Stimulated activated naive CD8-positive, alpha-beta T cell treated with anti-CD3 and anti-CD28 coated beads, Interleukin-15, amount 100 ng/mL, for 72 hours (primary cell): ENCODE data around the gene ODR4.
"Not testable (repeated sequence)": the region's sequence is repeated elsewhere in the genome, so short reads cannot be mapped to it uniquely, and the experiment has no call there.

ENCODE experiments used
- ATAC-seq: fragments of 150-1000 bp; cut with Tn5 transposase; 2 replicates; pipeline ENCODE4 v1.10.0; 2021; ENCODE audit warnings: mild to moderate bottlenecking, moderate library complexity
- DNase-seq, 2 donors: peaks; one replicate each; pipeline ENCODE4 v3.0.0; 2021 to 2022
- H3K27ac Mint-ChIP-seq, 2 donors: one replicate each; pipeline ENCODE4 v1.8.0; 2022; ENCODE audit warnings: mild to moderate bottlenecking in 2 of 2, mixed read lengths in 2 of 2, moderate library complexity in 2 of 2
- H3K27me3 Mint-ChIP-seq: one replicate; pipeline ENCODE4 v1.8.0; 2022; ENCODE audit warnings: mixed read lengths
- H3K4me1 Mint-ChIP-seq: one replicate; pipeline ENCODE4 v1.8.0; 2022; ENCODE audit warnings: mild to moderate bottlenecking, mixed read lengths
- H3K4me3 Mint-ChIP-seq, 2 donors: one replicate each; pipeline ENCODE4 v1.8.0; 2022; ENCODE audit warnings: mild to moderate bottlenecking in 2 of 2, mixed read lengths in 2 of 2, moderate library complexity in 1 of 2
- H3K9me3 Mint-ChIP-seq, 2 donors: one replicate each; pipeline ENCODE4 v1.8.0; 2022; ENCODE audit warnings: mixed read lengths in 2 of 2

ODR4 gene

DNA sequence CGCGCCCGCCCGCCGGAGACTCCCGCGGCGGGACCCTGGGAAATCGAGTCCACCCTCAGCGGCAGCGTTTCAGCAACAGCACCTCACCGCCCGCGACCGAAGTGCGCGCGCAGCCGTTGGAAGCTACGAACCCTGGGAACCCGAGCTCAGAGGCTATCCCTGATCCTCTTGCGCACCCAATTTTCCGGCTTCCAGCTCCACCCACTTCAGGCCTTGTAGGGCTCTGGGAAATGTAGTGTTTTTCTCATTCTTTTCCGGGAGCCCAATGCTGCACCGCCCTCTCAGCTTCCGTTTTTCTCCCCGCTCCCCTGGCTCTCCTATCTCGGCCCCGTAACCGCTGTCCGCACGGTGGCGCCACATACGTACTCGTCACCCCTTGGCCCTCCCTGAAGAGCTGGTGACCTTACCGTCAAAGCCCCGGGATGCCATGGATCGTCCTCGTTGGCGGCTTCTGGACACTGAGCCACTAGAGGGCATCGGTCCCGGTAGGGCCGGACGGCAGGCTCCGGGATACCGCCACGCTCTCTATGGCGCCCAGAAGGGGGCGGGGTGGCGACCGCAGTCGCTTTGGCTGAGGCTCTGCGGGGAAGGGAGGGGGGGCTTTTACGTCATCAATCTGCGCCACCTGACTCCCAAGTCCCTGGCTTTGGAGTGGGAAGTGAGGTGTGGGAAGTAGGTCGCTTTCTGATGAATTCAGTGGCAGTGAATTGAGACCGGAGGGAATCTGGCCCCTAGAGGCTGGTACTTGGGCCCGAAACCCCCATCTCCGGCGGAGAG lies at the start of gene ODR4, which contains the start of gene TPR:
Gene ODR4 (plus strand): TSS at position 687 of the 777 bp plus-strand sequence. CDS start 3,948 bp downstream, outside the sequence.
Gene TPR (minus strand): TSS at position 102 of the 777 bp plus-strand sequence. CDS start 225 bp downstream, outside the sequence.
- Mint-ChIP-seq H3K27me3 (no peaks in the 10 kb centered on the region), H3K4me3 (peak within 1 kb of the TSS; percentile 83 to 99), H3K4me1 (peaks cover 41% of the 10 kb centered on the region), H3K9me3 (no peaks in the 10 kb centered on the region), H3K27ac (peak within 1 kb of the TSS; percentile 98 to 99)
- DNase-seq (peak; percentile 96 to 97), ATAC-seq (peak; percentile 92)

DNA sequence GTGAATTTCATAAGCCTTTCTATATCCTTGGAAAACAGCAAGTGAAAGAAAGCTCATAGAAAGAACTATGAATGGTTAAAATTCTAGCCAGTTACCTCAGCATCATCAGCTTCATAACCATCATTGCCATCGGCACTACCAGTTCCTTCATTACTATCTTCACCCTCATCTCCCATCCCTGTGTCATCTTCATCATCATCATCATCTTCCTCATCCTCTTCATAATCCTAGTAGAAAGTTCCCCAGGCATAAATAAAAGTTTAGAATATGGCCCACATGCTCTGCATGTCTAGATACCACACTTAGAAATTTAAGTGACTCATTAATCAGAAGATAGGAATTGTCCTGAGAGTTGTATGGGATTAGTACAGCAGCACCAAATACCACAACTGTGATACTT lies 49.6 kb upstream of the ODR4 start:
- H3K4me1 Mint-ChIP-seq, result no peaks in the 10 kb centered on the region
- ATAC-seq, result no peak
- no peak for DNase-seq
- no peak overlapping the region for H3K4me3 Mint-ChIP-seq
- H3K27me3 Mint-ChIP-seq, result no peaks in the 10 kb centered on the region
- no peaks in the 10 kb centered on the region for H3K9me3 Mint-ChIP-seq
- no peak overlapping the region for H3K27ac Mint-ChIP-seq

DNA sequence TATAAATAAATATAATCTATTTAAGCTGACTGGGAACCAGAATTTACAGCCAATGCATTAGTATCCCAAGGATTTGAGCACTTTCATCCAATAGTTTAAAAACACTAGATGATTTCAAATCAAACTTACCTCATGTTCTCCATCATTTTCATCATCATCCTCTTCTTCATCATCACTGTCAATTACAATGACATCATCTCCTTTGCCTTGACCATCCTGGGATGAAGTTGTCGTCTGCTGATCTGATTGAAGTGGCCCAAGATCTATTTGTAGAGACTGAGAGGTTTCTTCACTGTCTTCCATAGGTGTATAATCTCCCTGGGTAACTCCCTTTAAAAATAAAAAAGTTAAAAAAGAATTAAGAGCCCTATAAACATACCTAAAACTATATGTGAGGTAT lies 48.3 kb upstream of the ODR4 start:
- Mint-ChIP-seq H3K27ac (peak overlapping the region in 1 of 2 donors; percentile 54), H3K27me3 (no peaks in the 10 kb centered on the region), H3K4me3 (no peak overlapping the region), H3K9me3 (no peaks in the 10 kb centered on the region), H3K4me1 (no peaks in the 10 kb centered on the region)
- DNase-seq, result no peak
- ATAC-seq, result no peak

DNA sequence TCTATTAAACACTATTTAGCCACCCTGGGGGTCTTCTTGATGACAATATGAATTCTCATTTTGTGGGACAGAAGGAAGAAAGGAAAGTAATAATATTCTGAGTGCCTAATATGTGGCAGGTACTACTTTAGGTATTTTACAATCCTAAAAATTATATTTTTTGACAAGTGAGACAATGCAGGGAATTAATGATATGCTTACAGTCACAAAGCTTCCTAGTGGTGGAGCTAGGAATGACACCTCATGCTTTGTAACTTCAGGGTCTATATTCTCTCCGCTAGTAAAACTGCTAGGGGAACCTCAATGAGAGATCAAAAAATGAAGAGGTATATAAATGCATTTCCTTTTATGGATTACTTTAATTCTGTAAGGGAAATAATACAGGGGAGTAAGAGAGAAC lies 44.9 kb upstream of the ODR4 start:
- Mint-ChIP-seq H3K9me3 (no peaks in the 10 kb centered on the region), H3K4me3 (no peak overlapping the region), H3K27ac (no peak overlapping the region), H3K4me1 (no peaks in the 10 kb centered on the region), H3K27me3 (no peaks in the 10 kb centered on the region)
- ATAC-seq, result no peak
- no peak for DNase-seq

DNA sequence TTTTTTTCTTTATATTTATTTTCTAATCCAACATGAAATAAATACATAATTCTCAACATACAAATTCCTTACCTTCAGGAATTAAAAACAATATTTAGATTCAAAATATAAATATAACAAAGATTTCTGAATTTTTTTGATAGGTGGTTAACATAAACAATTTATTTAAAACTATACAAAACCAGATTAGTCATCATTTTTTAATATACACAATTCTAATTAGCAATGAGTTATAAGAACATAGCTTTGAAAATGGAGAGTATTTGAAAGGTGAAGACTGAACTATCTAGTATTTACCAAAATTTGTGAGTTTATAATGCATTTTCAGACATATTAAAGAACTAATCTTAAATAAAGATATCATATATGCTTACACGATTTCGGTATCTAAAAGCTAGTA lies 38.1 kb upstream of the ODR4 start:
- DNase-seq (no peak), ATAC-seq (no peak)
- no peaks in the 10 kb centered on the region for H3K9me3 Mint-ChIP-seq
- no peak overlapping the region for H3K4me3 Mint-ChIP-seq
- no peaks in the 10 kb centered on the region for H3K4me1 Mint-ChIP-seq
- no peak overlapping the region for H3K27ac Mint-ChIP-seq
- H3K27me3 Mint-ChIP-seq, result no peaks in the 10 kb centered on the region

DNA sequence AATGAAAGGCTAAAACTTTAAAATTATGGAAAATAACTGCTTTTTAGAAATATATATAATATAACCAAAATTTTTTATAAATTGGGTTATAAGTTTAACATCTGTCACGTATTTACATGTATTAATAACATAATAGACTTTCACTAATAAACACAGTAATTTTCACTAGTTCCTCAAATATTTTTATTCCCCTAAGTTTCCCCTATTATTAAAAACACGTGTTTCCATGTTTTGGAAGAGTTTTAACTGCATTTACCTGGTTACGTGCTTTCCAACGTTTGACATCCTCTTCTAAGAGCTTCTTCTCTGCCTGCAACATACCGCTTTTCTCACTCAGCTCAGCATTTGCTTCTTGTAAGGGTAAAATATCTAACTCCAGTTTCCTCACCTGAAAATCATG lies 34.9 kb upstream of the ODR4 start:
- H3K4me1 Mint-ChIP-seq, result no peaks in the 10 kb centered on the region
- DNase-seq (no peak), ATAC-seq (no peak)
- H3K27me3 Mint-ChIP-seq, result no peaks in the 10 kb centered on the region
- no peak overlapping the region for H3K27ac Mint-ChIP-seq
- no peak overlapping the region for H3K4me3 Mint-ChIP-seq
- no peaks in the 10 kb centered on the region for H3K9me3 Mint-ChIP-seq

DNA sequence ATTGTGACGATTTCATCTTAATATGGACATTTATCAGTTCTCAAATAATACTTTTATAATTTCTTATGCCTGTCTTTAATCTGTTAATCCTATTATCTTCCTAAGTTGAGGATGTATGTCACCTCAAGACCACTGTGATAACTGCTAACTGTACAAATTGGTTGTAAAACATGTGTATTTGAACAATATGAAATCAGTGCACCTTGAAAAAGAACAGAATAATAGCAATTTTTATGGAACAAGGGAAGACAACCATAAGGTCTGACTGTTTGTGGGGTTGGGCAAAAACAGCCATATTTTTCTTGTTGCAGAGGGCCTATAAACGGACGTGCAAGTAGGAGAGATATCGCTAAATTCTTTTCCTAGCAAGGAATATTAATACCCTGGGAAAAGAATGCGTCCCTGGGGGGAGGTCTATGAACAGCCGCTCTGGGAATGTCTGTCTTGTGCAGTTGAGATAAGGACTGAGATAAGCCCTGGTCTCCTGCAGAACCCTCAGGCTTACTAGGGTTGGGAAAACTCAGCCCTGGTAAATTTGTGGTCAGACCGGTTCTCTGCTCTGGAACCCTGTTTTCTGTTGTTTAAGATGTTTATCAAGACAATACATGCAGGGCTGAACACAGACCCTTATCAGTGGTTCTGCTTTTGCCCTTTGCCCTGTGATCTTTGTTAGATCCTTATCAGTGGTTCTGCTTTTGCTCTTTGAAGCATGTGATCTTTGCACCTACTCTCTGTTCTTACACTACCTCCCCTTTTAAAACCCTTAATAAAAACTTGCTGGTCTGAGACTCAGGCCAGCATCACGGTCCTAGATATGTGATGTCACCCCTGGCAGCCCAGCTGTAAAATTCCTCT lies 27.6 kb upstream of the ODR4 start:
- DNase-seq, H3K4me1 Mint-ChIP-seq, H3K4me3 Mint-ChIP-seq, H3K27ac Mint-ChIP-seq, H3K27me3 Mint-ChIP-seq, H3K9me3 Mint-ChIP-seq, ATAC-seq: not testable (repeated sequence)

DNA sequence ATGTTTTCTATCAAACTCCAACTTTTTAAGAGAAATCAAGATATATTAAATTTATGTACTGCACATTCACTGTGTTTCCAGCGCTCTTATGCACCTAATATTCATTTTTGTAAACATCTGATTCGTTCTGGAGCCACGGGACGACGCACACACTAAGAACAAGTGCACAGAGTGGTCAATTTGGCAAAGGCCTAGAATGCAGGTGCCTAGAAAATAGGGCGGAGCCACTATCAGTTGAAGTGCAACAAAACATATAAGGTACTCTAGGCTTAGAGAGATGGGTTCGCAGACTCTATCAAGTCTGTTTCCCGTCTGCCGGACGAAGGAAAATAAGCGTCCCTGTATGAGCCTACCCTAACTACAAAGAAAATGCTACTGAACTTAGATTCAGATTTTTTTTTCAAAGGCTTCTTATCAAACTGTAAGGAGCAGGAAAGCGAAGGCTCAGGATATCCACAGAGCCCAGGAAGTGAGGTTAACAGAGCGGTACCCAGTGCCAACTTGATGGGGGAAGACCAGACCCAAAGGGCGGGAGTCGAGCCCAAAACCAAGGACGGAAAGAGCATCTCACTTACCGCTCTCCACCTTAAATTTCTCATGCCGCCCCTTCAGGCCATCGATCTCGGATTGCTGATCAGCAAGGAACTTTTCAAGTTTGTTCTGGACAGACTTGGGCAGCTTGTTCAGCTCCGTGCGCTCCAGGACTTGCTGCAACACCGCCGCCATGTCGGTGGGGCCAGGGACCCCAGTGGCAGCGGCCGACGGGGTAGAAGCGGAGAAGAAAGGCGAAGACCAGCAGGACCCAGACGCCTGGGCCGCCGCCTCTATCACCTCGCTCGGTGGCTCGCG lies 1.1 kb upstream of the ODR4 start:
- H3K9me3 Mint-ChIP-seq, result no peaks in the 10 kb centered on the region
- H3K4me1 Mint-ChIP-seq, result peaks cover 41% of the 10 kb centered on the region
- H3K27me3 Mint-ChIP-seq, result no peaks in the 10 kb centered on the region
- ATAC-seq (peak; percentile 43), DNase-seq (peak; percentile 16 to 49)
- H3K4me3 Mint-ChIP-seq, result peak overlapping the region; percentile 83 to 99
- H3K27ac Mint-ChIP-seq, result peak overlapping the region; percentile 98 to 99

DNA sequence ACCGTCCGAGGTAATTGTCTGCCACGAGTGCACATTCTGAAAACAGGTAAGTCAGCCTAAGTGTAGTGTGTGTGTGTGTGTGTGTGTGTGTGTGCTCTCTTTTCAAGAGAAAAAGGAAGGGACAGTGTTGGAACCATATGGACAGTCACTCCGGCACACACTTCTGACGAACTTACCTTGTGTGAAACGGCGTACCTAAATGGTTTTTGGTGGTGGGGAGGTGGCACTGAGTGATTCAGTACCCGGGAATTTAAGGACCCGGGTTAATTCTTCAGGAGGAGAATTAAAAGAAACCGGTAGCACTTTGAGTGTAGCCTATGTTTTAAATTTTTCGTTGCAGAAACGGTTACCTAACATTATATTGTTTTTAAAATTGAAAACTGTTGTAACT lies 286 bp downstream of the ODR4 start:
- H3K9me3 Mint-ChIP-seq, result no peaks in the 10 kb centered on the region
- peaks cover 41% of the 10 kb centered on the region for H3K4me1 Mint-ChIP-seq
- no peaks in the 10 kb centered on the region for H3K27me3 Mint-ChIP-seq
- ATAC-seq, result peak; percentile 25
- no peak for DNase-seq
- H3K27ac Mint-ChIP-seq, result peak overlapping the region; percentile 98 to 99
- H3K4me3 Mint-ChIP-seq, result peak overlapping the region; percentile 83 to 99

DNA sequence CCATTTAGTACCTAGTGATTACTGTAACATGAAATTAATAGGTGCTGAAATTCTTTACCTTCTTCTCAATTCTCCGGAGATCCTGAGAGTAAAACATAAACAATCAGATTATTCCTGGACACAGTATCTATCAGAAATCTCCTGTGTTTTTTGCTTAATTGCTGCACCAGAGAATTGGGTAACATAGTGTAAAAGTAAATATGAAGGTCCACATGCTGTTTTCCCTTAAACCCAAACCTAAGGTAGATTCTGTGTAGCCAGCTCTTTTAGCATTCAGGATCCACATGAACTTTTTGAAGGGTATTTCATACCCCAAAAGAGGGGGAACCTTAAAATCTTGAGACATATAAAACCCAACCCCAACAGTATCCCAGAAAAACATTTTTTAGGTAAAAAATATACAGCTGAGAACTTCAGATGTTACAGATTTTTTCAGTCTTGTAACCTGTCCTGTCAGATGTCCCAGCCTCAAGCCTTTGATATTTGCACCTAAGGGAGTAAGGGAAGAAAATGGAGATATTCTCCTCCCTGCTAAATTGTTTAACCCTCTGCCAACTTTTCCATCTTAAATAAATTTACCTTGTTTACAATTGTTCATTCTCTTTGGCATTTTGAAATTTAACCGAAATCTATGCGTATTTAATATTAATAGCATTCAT lies 11.2 kb downstream of the ODR4 start:
- no peaks in the 10 kb centered on the region for H3K27me3 Mint-ChIP-seq
- no peak overlapping the region for H3K27ac Mint-ChIP-seq
- H3K9me3 Mint-ChIP-seq, result no peaks in the 10 kb centered on the region
- H3K4me3 Mint-ChIP-seq, result no peak overlapping the region
- peaks cover under 1% of the 10 kb centered on the region for H3K4me1 Mint-ChIP-seq
- ATAC-seq (no peak), DNase-seq (no peak)

DNA sequence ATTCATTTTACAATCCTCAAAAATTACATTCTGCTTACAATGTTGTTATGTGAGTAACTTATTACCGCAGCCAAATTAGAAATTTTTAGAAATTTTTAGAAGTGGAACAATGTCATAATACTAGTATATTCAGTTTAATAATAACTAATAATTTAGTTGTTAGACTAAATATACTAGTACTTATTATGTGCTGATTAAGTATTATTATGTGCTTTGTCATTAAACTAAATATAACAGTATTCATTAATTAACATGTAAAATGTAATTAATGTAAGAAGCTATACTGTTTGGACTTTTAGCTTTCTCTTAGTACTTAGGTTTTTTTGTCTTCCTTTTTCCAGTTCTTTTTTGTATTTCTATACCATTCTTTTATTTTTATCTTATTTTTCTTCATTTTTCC lies 15.3 kb downstream of the ODR4 start:
- Mint-ChIP-seq H3K4me3 (no peak overlapping the region), H3K27me3 (no peaks in the 10 kb centered on the region), H3K4me1 (no peaks in the 10 kb centered on the region), H3K27ac (peak overlapping the region in 1 of 2 donors; percentile 43), H3K9me3 (no peaks in the 10 kb centered on the region)
- ATAC-seq (no peak), DNase-seq (no peak)

DNA sequence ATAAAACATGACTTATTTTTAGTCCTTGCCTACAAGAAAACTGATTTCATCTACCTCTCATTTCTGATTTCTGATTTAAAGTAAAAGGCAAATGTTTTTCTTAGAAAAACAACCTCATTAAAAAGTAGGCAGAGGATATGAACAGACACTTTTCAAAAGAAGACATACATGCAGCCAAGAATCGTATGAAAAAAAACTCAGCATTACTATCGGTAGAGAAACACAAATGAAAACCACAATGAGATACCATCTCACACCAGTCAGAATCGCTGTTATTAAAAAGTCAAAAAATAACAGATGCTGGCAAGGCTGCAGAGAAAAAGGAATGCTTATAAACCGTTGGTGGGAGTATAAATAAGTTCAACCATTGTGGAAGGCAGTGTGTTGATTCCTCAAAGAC lies 16.2 kb downstream of the ODR4 start:
- Mint-ChIP-seq H3K4me1 (no peaks in the 10 kb centered on the region), H3K27me3 (no peaks in the 10 kb centered on the region), H3K4me3 (no peak overlapping the region), H3K27ac (no peak overlapping the region), H3K9me3 (no peaks in the 10 kb centered on the region)
- ATAC-seq, result no peak
- DNase-seq, result no peak

DNA sequence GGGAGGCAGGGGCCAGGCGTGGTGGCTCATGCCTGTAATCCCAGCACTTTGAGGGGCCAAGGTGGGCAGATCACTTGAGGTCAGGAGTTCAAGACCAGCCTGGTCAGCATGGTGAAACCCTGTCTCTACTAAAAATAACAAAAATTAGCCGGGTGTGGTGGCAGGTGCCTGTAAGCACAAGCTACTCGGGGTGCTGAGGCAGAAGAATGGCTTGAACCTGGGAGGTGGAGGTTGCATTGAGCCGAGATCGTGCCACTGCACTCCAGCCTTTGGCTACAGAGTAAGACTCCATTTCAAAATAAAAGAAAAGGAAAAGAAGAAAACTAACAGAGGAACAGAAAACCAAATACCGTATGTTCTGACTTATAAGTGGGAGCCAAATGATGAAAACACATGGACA lies 17.1 kb downstream of the ODR4 start:
- ATAC-seq, H3K9me3 Mint-ChIP-seq, DNase-seq, H3K4me3 Mint-ChIP-seq, H3K27me3 Mint-ChIP-seq, H3K27ac Mint-ChIP-seq, H3K4me1 Mint-ChIP-seq: not testable (repeated sequence)

DNA sequence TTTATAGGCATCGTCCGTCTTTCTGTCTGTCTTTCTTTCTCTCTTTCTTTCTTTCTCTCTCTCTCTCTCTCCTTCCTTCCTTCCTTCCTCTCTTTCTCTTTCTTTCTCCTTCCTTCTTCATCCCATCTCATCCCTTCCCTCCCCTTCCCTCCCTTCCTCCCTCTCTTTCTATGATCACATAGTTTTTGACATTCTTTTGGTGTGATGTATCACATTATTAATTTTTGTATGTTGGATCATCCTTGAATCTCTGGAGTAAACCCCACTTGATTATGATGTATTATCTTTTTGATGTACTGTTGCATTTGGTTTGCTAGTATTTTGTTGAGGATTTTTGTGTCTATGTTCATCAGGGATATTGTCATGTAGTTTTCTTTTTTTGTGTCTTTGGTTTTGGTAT lies 25.8 kb downstream of the ODR4 start:
- H3K27me3 Mint-ChIP-seq, DNase-seq, H3K9me3 Mint-ChIP-seq, ATAC-seq, H3K27ac Mint-ChIP-seq, H3K4me3 Mint-ChIP-seq, H3K4me1 Mint-ChIP-seq: not testable (repeated sequence)

DNA sequence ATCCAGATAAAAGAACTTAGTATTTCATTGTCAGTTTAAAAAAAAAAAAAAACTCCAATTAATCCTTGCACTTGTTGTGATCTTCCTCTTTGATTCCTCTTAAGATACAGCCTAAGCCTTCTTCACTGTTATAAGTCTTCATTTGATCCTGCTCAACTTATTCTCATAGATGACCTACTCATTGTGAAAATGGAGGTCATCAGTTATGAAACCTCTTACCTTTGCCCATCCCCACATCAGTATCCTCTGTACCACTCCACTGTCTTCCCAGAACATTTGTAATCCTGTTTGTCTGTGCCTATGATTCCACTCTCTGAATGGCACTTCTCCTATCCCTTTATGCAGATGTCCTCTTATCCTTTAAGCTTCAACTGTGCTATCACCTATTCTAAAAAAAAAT lies 28.0 kb downstream of the ODR4 start:
- DNase-seq, result no peak
- H3K4me1 Mint-ChIP-seq, result no peaks in the 10 kb centered on the region
- no peak overlapping the region for H3K4me3 Mint-ChIP-seq
- ATAC-seq, result no peak
- no peaks in the 10 kb centered on the region for H3K9me3 Mint-ChIP-seq
- no peak overlapping the region for H3K27ac Mint-ChIP-seq
- no peaks in the 10 kb centered on the region for H3K27me3 Mint-ChIP-seq
